Astrocyte (in vitro differentiated cells and primary cell): Measurements from ENCODE around the gene PPIAL4G.
"Not testable (repeated sequence)": the region's sequence is repeated elsewhere in the genome, so short reads cannot be mapped to it uniquely, and the experiment has no call there.

Source experiments
- CTCF ChIP-seq: IDR thresholded peaks from 2 replicates; pipeline ENCODE4 v1.5.1; 2011; ENCODE audit warnings: low read depth, mild to moderate bottlenecking, inconsistent platforms, low read length, moderate library complexity; ENCODE audit not compliant: insufficient read depth
- EZH2 ChIP-seq: IDR thresholded peaks from 2 replicates; pipeline ENCODE4 v1.6.1; 2012; ENCODE audit warnings: mild to moderate bottlenecking, low read length, inconsistent platforms; ENCODE audit not compliant: insufficient read depth

DNA sequence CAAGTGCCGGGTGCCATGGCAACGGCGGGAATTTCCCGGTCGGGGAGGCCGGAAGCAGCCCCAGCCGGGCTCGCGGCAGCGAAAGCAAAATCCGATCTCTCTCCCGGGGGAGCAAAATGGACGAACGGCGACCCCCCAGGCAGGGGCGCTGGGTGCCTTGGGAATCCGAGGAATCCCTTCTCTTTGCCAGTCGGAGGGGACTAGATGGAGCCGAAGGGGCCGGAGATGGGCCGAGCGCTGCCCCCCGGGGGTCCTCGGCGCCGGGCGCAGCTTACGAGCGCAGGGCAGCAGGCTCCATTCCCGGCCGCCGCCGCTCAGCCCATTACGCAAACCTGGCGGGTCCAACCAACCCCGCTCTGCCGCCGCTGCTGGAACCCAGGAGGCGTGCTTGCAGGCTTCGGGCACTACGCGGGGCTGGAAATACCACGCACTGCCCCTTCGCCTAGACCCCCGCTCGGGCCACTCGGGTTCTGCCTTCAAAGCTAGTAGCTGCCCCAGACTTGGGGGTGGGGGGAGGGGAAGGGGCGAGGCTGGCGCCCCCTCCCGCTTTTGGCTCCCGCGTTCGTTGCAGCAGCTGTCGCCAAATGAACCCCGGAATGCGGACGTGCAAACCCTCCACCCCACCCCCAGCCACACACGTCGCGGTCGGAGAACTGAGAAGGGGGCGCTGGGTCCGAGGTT lies 24.1 kb downstream of the PPIAL4G start:
- not testable (repeated sequence) for TF ChIP-seq CTCF, EZH2
